Cerebellar cortex (tissue), 1 donor: ENCODE measurements around the gene ASMT.
A peak's percentile ranks its signal among the peaks of the same experiment; 100 is the strongest.
"Not testable (repeated sequence)": the region's sequence is repeated elsewhere in the genome, so short reads cannot be mapped to it uniquely, and the experiment has no call there.

Experiments
- DNase-seq: peaks from one replicate; pipeline ENCODE4 v3.0.0-alpha.2; 2015; ENCODE audit warnings: low spot score

Gene ASMT

GRCh38 chrX:1614927-1615326, at the start of gene ASMT:
Gene ASMT (plus strand): TSS chrX:1615059. CDS start chrX:1615200, 141 bp downstream.
- no peak for DNase-seq

GRCh38 chrX:1574181-1574580, 40.7 kb upstream of the ASMT start:
- not testable (repeated sequence) for DNase-seq

GRCh38 chrX:1576201-1576992, 38.5 kb upstream of the ASMT start:
- DNase-seq = no peak

GRCh38 chrX:1577845-1578244, 37.0 kb upstream of the ASMT start:
- no peak for DNase-seq

- no peak for DNase-seq
Measured at GRCh38 chrX:1578511-1579173, 36.2 kb upstream of the ASMT start.

- peak; percentile 27 for DNase-seq
Measured at GRCh38 chrX:1581132-1581531, 33.7 kb upstream of the ASMT start.

- DNase-seq = no peak
Measured at GRCh38 chrX:1582686-1583437, 32.0 kb upstream of the ASMT start.

GRCh38 chrX:1584237-1585011, 30.4 kb upstream of the ASMT start:
- no peak for DNase-seq

GRCh38 chrX:1587161-1587560, 27.7 kb upstream of the ASMT start:
- DNase-seq = no peak

- no peak for DNase-seq
Measured at GRCh38 chrX:1589356-1590130, 25.3 kb upstream of the ASMT start.

- peak; percentile 94 for DNase-seq
Measured at GRCh38 chrX:1591102-1591862, 23.6 kb upstream of the ASMT start, which contains the start of gene AKAP17A. Gene AKAP17A (plus strand): TSS chrX:1591604. CDS start chrX:1593463, 1,859 bp downstream.

- DNase-seq = no peak
Measured at GRCh38 chrX:1591863-1592469, 22.9 kb upstream of the ASMT start.

- no peak for DNase-seq
Measured at GRCh38 chrX:1592470-1593142, 22.3 kb upstream of the ASMT start.

- DNase-seq = no peak
Measured at GRCh38 chrX:1593286-1594271, 21.3 kb upstream of the ASMT start.

GRCh38 chrX:1595711-1596060, 19.2 kb upstream of the ASMT start:
- no peak for DNase-seq

- no peak for DNase-seq
Measured at GRCh38 chrX:1596676-1597344, 18.0 kb upstream of the ASMT start.

- no peak for DNase-seq
Measured at GRCh38 chrX:1597345-1598020, 17.4 kb upstream of the ASMT start.
